NCI-H1105 (cell line): ENCODE data around the gene ARCN1.

Source experiments
- DNase-seq: peaks from one replicate; lab custom pipeline; 2025; lab: John Stamatoyannopoulos, UW

The ARCN1 gene

DNA sequence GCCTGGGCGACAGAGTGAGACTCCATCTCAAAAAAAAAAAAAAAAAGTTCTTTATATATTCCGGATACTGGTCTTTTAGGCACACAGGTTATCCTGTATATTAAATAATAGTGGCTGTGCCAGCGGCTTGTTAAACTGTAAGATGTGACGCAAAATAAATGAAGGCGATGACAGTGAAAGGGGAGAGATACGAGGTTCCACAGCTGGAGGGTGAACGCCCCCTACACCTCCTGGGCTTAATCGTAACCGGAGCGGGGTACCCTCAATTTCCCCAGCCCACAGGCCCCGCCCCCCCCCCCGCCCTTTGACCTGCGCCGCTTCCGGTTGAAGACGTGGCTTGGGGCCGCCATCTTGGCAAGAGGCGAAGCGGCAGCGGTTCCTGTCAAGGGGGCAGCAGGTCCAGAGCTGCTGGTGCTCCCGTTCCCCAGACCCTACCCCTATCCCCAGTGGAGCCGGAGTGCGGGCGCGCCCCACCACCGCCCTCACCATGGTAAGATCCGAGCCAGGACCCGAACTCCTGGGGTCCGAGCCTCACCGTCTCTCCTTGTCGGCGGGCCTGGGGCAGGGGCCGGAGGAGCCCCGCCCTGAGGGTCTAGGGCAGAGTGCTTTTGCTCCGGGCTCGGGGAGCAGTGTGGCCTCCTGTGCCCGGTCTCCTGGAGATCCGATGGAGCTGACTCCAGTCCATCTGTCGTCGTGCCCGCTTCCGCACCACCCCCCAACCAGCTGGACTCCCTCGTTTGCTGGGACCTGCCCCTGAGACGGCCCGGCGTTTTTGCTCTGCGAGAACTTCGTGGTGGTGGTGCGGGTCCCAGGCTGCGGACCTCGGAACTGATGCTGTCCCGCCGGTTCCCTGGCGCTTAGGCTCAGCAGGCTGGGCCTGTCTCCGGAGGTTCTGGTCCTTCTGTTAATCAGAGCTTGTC, at the start of gene ARCN1:
Gene ARCN1 (plus strand): TSS at position 349 of the 920 bp plus-strand sequence. CDS start 139 bp downstream, at position 488.
- peak; percentile 85 for DNase-seq

DNA sequence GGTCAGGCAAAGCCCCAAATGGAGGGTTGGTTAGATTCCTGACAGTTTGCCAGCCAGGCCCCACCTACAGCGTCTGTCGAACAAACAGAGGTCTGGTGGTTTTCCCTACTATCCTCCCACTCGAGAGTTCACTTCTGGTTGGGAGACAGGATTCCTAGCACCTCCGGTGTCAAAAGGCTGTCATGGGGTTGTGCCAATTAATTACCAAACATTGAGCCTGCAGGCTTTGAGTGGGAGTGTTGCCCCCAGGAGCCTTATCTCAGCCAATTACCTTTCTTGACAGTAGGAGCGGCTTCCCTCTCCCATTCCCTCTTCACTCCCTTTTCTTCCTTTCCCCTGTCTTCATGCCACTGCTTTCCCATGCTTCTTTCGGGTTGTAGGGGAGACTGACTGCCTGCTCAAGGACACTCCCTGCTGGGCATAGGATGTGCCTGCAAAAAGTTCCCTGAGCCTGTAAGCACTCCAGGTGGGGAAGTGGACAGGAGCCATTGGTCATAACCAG, 49.6 kb upstream of the ARCN1 start:
- no peak for DNase-seq

DNA sequence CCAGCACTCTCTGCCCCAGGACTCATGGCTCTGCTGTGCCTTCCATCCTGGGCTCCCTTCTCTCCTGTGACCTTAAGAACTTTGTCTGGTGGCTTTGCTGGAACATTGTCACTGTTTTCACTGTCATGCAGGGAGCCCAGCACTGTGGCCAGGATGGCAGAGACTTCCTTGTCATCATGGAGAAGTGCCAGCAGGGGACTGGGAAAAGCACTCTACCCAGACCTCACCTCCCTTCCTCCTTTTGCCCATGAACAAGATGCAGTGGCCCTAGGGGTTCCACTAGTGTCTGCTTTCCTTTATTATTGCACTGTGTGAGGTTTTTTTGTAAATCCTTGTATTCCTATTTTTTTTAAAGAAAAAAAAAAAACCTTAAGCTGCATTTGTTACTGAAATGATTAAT, 47.9 kb upstream of the ARCN1 start:
- DNase-seq, result no peak

DNA sequence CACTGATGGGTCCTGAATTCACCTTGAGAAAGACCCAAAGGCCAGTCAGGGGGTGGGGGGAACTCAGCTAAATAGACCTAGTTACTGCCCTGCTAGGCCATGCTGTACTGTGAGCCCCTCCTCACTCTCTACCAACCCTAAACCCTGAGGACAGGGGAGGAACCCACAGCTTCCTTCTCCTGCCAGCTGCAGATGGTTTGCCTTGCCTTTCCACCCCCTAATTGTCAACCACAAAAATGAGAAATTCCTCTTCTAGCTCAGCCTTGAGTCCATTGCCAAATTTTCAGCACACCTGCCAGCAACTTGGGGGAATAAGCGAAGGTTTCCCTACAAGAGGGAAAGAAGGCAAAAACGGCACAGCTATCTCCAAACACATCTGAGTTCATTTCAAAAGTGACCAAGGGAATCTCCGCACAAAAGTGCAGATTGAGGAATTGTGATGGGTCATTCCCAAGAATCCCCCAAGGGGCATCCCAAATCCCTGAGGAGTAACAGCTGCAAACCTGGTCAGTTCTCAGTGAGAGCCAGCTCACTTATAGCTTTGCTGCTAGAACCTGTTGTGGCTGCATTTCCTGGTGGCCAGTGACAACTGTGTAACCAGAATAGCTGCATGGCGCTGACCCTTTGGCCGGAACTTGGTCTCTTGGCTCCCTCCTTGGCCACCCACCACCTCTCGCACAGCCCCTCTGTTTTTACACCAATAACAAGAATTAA, 47.3 kb upstream of the ARCN1 start:
- DNase-seq, result no peak

DNA sequence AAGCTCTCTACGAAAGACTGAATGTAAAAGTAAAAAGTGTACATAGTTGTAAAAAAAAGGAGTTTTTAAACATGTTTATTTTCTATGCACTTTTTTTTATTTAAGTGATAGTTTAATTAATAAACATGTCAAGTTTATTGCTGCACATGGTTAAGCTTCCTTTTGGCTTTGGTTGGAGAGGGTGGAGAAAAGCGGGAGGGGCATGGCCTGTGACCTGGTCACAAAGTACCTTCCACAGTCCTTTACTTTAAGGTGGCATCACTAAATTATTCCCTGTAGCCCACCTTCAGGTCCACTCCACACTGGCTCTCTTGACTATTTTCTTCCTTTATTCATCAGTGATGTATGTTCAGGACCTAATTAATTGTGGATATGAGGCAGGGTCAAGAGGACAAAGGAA, 45.5 kb upstream of the ARCN1 start:
- no peak for DNase-seq

DNA sequence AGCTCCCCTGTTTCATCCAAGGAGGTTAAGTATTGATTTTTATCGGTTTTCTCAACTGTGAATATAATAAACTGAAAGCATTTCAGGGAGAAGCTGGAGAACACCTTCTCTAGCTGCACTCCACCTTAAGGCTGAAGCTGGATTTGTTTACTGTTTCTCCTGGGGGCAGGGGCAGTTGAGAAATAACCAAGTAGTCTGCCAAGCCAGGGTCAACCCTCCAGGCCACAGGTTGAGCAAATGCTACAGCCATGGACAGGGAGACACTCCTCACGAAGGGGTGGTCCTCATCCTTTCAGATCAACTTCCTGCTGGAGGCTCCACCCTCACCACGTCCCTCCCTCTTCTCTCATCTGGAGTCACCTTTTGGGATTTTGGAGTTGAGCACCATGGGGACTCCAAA, 45.1 kb upstream of the ARCN1 start, which contains the start of gene TTC36:
Gene TTC36 (plus strand): TSS at position 366 of the 400 bp plus-strand sequence. CDS start 21 bp downstream, at position 387.
- DNase-seq, result no peak

DNA sequence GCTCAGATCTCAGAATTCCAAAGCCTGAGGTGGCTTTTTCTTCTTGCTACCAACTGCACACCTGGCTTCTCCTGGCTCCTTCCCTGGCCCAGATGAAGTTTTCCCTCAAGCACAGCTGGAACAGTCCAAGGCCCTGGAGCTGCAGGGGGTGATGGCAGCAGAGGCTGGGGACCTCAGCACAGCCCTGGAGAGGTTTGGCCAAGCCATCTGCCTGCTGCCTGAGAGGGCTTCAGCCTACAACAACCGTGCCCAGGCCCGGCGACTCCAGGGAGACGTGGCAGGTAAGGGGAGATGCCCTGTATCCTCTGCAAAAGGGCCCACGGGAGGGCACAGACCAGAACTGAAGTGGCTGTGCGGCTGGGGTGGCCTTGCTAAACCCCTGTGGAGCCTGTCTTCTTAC, 43.7 kb upstream of the ARCN1 start:
- no peak for DNase-seq

DNA sequence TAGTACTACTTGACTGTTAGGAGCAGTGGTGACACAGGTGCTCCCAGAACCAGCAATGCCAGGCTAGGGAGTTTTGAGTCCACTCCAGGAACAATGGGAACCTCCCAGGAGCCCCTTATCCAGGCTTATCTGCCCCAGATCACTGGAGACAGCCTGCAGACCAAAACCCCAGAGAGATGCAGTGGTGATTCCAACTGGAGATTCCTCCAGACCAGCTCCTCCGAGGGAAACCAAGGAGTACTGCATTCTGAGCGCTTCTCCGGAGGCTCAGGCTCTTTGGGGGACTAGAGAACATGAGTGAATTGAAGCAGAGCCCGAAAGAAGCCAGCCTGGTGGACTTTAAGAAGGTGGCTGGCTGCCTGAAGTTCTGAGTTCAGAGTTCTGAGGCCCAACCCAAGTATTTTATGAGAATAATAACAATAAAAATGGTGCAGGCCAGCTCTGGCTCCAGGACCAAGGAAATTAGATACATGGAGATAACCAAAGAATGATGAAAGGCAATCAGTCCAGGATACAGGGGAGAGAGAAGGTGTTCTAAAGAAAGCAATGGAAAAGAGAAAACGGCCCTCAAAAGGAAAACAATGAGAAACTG, 42.5 kb upstream of the ARCN1 start:
- no peak for DNase-seq

DNA sequence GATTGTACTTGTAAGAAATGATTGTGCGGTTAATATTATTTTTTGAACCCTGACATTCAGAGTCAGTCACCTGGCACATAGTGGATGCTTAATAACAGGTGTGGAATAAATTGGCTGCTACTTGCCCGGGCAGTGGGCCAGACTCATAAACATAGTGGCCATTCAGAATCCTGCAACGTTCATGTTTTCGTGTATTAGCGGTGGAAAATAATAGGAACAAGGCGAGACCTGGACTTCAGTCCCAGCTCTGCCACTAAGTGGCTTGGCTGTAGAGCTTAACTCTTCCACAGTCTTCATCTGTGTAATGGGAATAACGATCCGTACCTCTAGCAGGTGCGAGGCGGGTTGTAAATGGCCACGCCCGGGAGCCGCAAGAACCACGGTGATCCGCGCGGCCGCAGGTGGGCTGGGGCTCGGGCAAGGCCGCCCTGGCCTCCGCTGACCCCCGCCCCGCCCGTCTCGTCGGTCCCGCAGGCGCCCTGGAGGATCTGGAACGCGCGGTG, 42.0 kb upstream of the ARCN1 start:
- peak; percentile 97 for DNase-seq

DNA sequence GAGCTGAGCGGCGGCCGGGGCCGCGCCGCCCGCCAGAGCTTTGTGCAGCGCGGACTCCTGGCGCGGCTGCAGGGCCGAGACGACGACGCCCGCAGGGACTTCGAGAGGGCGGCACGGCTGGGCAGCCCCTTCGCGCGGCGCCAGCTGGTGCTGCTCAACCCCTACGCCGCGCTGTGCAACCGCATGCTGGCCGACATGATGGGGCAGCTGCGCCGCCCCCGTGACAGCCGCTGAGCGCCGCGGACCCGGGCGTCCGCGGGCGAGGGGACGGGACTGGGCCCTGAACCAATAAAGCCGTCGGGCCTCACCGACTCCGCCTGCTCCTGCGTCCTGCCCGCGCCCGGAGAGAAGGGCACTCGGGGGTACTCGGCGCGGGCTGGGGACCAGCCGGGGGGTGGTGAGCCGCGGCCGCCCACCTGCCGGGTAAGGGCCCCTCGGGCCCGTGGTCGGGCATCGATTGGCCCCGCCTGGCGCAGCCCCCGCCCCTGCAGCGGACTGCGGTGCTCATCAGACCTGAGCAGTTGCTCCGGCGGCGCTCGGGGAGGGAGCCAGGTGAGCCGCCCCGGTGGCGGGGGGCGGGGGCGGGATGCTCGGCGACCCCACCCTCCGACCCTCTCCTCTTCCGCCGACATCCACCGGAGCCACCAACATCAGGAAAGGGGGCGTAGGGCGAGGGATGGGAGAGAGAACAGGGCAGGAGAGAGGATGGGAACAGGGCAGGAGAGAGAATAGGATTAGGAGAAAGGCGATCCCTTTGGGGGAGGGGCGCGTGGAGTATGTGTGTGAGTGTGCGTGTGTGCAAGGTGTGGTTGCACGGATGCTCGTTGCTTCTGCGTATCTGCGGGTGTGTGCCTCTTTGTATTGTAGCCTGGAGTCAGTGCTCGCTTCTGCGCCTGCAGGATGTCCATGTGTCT, 41.3 kb upstream of the ARCN1 start, which contains the start of gene TMEM25:
Gene TMEM25 (plus strand): TSS at position 510 of the 914 bp plus-strand sequence. CDS start 610 bp downstream, outside the sequence.
- DNase-seq, result peak; percentile 80

DNA sequence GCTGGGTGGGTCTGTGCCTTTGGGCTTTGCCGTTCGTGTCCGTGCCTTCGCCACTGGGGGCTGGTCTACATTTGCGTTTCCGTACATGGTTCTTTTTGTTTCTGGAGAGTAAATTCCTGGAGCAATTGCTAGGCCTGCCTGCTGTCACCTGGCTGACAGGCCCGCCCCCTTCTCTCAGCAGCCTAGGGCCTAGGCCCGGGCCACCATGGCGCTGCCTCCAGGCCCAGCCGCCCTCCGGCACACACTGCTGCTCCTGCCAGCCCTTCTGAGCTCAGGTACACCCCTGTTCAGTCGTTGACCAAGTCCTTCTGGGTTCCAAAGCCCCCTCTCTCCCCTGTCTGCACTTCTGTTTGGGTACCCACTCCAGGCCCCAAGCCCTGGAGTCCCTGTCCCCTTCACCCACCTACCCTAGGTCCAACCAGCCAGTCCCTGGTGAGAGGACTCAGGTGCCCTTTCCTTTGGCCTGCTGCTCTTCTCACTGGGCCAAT, 40.6 kb upstream of the ARCN1 start:
- no peak for DNase-seq

DNA sequence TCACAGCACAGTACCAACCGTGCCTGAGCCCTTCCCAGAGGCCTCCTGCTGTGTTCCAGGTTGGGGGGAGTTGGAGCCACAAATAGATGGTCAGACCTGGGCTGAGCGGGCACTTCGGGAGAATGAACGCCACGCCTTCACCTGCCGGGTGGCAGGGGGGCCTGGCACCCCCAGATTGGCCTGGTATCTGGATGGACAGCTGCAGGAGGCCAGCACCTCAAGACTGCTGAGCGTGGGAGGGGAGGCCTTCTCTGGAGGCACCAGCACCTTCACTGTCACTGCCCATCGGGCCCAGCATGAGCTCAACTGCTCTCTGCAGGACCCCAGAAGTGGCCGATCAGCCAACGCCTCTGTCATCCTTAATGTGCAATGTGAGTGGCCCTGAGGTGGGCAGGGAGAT, 40.1 kb upstream of the ARCN1 start:
- no peak for DNase-seq

DNA sequence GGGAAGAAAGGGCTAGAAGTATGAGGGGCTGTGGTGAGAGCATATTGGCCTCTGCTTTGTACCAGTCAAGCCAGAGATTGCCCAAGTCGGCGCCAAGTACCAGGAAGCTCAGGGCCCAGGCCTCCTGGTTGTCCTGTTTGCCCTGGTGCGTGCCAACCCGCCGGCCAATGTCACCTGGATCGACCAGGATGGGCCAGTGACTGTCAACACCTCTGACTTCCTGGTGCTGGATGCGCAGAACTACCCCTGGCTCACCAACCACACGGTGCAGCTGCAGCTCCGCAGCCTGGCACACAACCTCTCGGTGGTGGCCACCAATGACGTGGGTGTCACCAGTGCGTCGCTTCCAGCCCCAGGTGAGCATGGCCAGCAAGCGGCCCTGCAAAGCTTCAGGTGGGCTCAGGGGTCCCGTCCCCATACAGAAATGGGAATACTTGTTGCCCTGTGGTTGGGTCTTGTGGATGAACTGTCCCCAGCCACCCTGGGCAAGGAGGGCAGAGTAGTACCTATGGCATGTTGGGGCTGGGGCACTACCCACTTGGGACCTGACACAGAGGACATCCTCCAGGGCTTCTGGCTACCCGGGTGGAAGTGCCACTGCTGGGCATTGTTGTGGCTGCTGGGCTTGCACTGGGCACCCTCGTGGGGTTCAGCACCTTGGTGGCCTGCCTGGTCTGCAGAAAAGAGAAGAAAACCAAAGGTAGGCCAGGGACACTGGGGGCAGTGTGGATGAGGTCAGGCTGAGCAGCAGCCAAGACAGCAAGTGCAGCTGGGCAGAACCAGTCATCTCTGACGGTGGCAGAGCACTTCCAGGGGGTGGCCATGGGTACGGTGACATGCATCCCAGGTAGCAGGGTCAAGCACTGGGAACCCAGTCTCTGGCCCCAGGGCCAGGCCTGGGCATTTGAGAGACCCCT, 39.1 kb upstream of the ARCN1 start:
- DNase-seq, result no peak

DNA sequence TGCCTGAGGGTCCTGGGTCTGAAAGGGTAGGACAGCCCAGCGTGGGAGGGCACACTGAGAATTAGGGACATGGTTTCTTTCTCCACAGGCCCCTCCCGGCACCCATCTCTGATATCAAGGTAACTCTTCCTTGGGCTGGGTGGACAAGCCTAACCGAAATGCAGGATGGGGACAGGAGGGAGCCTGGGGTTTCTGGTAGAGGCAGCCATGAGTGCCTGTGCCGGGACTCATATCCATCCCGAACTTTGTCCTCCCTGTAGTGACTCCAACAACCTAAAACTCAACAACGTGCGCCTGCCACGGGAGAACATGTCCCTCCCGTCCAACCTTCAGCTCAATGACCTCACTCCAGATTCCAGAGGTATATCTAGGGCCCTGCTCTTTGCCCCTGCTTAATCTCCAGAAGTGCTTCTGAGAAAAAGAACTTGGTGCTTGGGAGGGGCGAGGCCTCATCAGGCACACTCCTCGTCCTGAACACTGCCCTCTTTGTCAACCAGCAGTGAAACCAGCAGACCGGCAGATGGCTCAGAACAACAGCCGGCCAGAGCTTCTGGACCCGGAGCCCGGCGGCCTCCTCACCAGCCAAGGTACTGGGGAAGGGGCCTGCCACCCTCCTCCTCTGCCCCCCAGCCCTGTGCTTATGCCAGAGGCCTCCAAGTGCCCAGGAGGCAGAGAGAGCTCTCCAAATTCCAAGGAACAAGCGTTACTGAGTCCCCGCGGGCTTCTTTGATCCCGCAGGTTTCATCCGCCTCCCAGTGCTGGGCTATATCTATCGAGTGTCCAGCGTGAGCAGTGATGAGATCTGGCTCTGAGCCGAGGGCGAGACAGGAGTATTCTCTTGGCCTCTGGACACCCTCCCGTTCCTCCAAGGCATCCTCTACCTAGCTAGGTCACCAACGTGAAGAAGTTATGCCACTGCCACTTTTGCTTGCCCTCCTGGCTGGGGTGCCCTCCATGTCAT, 38.2 kb upstream of the ARCN1 start:
- DNase-seq, result no peak

DNA sequence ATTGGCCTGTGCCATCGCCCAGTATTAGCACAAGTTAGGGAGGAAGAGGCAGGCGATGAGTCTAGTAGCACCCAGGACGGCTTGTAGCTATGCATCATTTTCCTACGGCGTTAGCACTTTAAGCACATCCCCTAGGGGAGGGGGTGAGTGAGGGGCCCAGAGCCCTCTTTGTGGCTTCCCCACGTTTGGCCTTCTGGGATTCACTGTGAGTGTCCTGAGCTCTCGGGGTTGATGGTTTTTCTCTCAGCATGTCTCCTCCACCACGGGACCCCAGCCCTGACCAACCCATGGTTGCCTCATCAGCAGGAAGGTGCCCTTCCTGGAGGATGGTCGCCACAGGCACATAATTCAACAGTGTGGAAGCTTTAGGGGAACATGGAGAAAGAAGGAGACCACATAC, 36.9 kb upstream of the ARCN1 start:
- no peak for DNase-seq

DNA sequence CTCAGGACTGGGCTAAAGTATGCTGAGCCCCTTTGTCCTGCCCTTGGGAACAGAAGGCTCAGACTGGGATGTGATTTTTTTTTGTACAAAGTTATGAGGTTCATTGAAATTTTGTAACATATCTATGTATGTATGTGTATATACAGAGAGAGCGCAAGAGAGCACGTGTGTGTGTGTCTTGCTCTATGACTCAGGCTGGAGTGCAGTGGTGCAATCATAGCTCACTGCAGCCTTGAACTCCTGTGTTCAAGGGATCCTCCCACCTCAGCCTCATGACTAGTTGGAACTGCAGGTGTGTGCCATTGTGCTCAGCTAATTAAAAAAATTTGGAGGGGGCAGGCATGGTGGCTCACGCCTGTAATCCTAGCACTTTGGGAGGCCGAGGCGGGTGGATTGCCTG, 35.5 kb upstream of the ARCN1 start:
- no peak for DNase-seq

DNA sequence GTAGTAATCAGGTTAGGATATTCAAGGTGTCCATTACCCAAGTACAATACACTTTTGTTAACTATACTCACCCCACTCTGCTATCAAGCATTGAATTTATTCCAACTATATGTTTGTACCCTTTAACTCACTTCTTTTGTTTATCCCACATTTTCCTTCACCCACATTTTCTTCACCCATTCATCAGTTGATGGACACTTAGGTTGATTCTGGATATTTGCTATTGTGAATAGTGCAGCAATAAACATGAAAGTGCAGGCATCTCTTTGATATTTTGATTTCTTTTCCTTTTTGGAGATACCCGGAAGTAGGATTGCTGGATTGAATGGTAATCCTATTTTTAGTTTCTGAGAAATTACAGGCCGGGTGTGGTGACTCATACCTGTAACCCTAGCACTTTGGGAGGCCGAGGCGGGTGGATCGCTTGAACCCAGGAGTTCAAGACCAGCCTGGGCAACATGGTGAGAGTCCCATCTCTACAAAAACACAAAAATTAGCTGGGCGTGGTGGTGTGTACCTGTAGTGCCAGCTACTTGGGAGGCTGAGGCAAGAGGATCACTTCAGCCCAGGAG, 34.7 kb upstream of the ARCN1 start:
- DNase-seq, result no peak

DNA sequence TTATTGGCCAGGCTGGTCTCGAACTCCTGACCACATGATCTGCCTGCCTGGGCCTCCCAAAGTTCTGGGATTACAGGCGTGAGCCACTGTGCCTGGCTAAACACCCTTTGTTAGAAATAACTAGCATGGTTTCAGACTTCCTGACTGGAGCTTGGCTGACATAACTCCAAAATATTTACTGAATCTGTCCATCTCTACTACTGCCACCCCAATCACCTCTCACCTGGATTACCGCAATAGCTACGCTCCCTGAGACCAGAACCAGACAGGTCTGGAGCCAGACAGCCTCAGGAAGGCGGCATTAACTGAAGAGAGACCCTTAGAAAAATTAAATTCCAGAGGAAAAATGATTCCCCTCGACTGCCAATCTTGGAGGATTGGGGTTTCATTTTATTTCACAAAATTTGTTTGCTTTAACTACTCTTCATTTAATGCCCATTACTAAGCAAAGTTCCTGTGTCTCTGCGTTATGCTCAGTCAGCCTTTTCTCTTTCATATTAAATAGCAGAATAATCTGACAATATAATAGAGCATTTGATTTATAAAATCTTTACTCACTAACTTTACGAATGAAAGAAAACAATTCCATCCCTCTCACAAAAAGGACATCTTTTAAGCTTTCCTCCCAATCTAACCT, 28.1 kb upstream of the ARCN1 start:
- no peak for DNase-seq
